Kidney (tissue), 14 donors: ENCODE measurements around the gene NEO1. TPM values are rescaled to one million over a fixed set of nuclear protein-coding genes. Genes with fewer than 3 reads are reported as not detected.

Experiments used
- DNase-seq, 5 donors: peaks; one replicate each; pipeline ENCODE4 v3.0.0-alpha.2; 2013 to 2020
- FAIRE-seq: peaks from 2 replicates; lab custom pipeline; 2012; peaks lifted over from hg19 to GRCh38; lab: Jason Lieb, UNC
- H3K27ac ChIP-seq, 2 donors: one replicate each; pipeline ENCODE4 v1.7.0; 2013; ENCODE audit warnings: low read depth in 2 of 2, low read length in 2 of 2, inconsistent platforms in 1 of 2
- H3K27me3 ChIP-seq: one replicate; pipeline ENCODE4 v1.7.1; 2013; ENCODE audit warnings: low read length, inconsistent platforms; ENCODE audit not compliant: control insufficient read depth, insufficient read depth
- H3K36me3 ChIP-seq, 3 donors: one replicate each; pipeline versions ENCODE4 v1.7.0 to v1.7.1; 2013; ENCODE audit warnings: low read length in 3 of 3, control low read depth in 1 of 3, inconsistent platforms in 1 of 3; ENCODE audit not compliant: insufficient read depth in 3 of 3, control insufficient read depth in 2 of 3
- H3K4me1 ChIP-seq, 3 donors: one replicate each; pipeline versions ENCODE4 v1.7.0 to v1.7.1; 2013; ENCODE audit warnings: low read length in 3 of 3, inconsistent platforms in 1 of 3, low read depth in 1 of 3; ENCODE audit not compliant: control insufficient read depth in 2 of 3, insufficient read depth in 2 of 3
- H3K4me3 ChIP-seq, 3 donors: one replicate each; pipeline versions ENCODE4 v1.7.0 to v1.8.1; 2013; ENCODE audit warnings: low read length in 3 of 3, control low read depth in 1 of 3, inconsistent platforms in 1 of 3
- H3K9ac ChIP-seq, 3 donors: one replicate each; pipeline versions ENCODE4 v1.7.0 to v1.7.1; 2013; ENCODE audit warnings: low read length in 3 of 3, control low read depth in 1 of 3, inconsistent platforms in 1 of 3
- H3K9me3 ChIP-seq, 3 donors: one replicate each; pipeline versions ENCODE4 v1.7.0 to v1.7.1; 2013; ENCODE audit warnings: low read length in 3 of 3, control low read depth in 1 of 3, inconsistent platforms in 1 of 3; ENCODE audit not compliant: control insufficient read depth in 2 of 3, insufficient read depth in 1 of 3
- CTCF ChIP-seq: IDR thresholded peaks from 3 replicates; pipeline ENCODE4 v1.5.1; 2012; ENCODE audit warnings: mild to moderate bottlenecking, moderate library complexity, borderline replicate concordance; ENCODE audit not compliant: insufficient read depth; ENCODE audit errors: extremely low read depth
- intact Hi-C: fragments of 100-400 bp; cut with DNase I; formaldehyde crosslinking; loops from one replicate; pipeline ENCODE4 v1.11.1; 2022
- polyA plus RNA-seq: library from polyadenylated mRNA; stranded (reverse); fragments of 350-450 nt; fragmentation: Illumina TruSeq; extraction: RNeasy Lipid Tissue Mini Kit (QIAGEN cat#74804); gene quantifications from one replicate; pipeline ENCODE4 v1.2.3, GENCODE V29; 2014; ENCODE audit warnings: low read depth, low replicate concordance; ENCODE audit not compliant: insufficient read depth
- total RNA-seq: library from RNA; stranded (reverse); fragmentation: NEBNext Ultra II Directional; extraction: Animal tissue kit (Norgen Biotek cat#: 25700); gene quantifications from one replicate; pipeline ENCODE4 v1.2.1, GENCODE V29; 2021
- donor health status: control.
- donor health status: control.
- donor health status: control.
- donor health status: control.
- donor health status: control.
- donor health status: DM: yes; HTN: yes; CAD: no.
- donor health status: Normal renal cell carcinoma (clear cell type).

NEO1 gene
- total and polyA plus RNA-seq, 2 donors from 2014 or later = 12.4 to 43.3 TPM

DNA sequence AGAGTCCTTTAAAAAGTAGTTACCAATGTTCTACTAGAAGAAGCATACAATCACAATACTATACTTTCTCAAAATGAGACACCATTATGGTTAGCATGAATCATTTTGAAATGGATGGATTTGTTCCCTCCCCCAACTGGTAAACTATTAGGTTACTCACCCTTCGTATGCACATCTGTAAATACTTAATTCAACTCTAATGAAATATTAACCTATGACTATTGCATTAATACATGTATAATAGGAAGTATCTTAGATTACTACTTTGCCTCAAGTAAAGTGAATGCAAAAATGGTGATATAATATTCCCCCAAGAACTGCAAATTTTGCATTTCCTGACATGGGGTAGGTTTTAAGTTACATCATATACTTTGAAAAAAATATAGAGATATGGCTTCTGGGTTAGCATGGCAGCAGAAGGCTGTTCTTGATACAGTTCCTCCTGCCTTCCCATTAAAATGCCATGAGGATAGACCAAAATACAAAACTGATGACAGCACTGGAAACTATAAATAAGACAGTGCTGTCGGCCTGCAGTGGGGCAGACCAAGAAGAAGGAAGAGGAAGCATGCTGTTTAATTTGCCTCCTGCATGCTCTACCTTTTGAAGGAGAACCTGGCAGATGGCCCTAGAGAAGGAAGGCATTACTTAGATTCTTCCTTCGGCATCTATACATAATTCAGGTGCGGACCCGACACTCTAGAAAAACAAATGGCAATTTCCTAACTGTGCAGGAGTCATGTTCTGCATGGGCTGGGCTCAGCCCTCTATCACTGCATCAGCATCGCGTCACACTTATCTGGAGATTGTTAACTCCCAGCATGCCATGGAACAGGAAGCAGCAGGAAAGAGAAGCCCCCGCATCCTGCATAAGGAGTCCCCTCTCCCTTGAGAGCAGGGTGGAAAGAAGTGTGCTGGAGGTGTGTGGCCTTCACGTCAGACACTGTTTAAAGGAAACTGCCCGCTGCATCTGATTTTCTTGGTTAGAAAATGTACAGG, 41.8 kb upstream of the NEO1 start:
- no peak overlapping the region for H3K27ac ChIP-seq
- no peaks in the 10 kb centered on the region for H3K9me3 ChIP-seq
- H3K9ac ChIP-seq = no peak overlapping the region
- H3K36me3 ChIP-seq = no peaks in the 10 kb centered on the region
- TF ChIP-seq CTCF = no peak
- no peak overlapping the region for H3K4me3 ChIP-seq
- intact Hi-C loops = no loop called here
- no peak for FAIRE-seq
- peak in 1 of 5 donors; percentile 52 for DNase-seq
- H3K4me1 ChIP-seq = no peaks in the 10 kb centered on the region
- no peaks in the 10 kb centered on the region for H3K27me3 ChIP-seq

DNA sequence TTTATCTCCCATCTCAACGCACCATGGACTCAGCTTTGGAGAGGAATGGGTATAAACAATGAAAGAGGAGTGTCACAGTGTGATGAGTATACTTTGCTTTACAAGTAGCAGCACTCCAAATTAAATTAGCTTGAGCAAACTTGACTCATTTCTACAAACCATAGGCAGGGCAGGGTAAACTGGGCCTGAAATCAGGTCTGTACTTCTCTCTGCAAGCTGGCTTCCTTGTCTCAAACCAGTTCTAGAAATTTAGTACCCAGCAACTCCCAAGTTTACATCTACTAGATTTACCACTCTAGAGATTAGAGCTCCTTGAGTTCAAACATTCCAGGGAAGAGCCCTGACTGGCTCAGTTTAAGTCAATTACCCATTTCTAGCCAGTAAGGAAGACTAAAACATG, 37.4 kb upstream of the NEO1 start:
- Histone ChIP-seq H3K27ac (no peak overlapping the region), H3K4me1 (no peaks in the 10 kb centered on the region), H3K9me3 (no peaks in the 10 kb centered on the region), H3K9ac (no peak overlapping the region), H3K27me3 (no peaks in the 10 kb centered on the region), H3K36me3 (no peaks in the 10 kb centered on the region), H3K4me3 (no peak overlapping the region)
- DNase-seq (no peak), FAIRE-seq (no peak)
- intact Hi-C loops = no loop called here
- TF ChIP-seq CTCF = no peak

DNA sequence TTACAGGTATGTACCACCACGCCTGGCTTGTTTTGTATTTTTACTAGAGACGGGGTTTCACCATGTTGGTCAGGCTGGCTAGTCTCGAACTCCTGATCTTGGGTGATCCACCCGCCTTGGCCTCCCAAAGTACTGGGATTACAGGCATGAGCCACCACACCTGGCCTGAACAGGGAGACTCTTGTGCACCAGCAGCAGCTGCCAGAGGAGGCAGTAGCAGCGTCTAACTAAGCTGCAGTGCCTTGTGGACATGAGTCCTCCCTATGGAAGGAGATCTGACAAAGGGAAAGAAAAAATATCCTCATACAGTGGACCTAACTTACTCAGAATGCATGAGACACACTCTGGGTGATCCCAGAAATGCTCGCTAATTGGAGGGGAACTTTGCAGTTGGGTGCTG, 36.8 kb upstream of the NEO1 start:
- Histone ChIP-seq H3K9ac (no peak overlapping the region), H3K36me3 (no peaks in the 10 kb centered on the region), H3K4me1 (no peaks in the 10 kb centered on the region), H3K27ac (no peak overlapping the region), H3K9me3 (no peaks in the 10 kb centered on the region), H3K27me3 (no peaks in the 10 kb centered on the region), H3K4me3 (no peak overlapping the region)
- TF ChIP-seq CTCF = no peak
- FAIRE-seq (no peak), DNase-seq (no peak)
- intact Hi-C loops = no loop called here
